ENCODE data around the gene TCIRG1.

DNA sequence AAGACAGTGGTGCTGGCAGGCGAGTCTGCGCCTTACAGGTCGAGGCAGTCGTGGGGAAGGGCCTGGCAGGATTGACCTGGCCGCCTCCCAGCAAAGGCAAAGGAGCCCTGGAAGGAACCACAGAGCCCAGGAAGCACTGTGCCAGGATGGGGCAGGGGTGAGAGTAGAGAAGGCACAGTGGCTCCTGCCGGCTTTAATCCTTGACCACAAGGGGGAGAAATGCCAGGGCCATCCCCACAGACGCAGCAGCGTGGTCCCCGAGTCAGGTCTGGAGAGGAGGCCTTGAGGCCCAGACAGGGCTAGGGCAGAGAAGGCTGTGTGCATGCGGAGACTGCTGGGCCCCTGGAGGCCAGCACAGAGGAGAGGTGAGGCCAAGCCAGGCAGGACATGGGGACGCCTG, 18.2 kb upstream of the TCIRG1 start:
- TF ChIP-seq, protein P1, sequence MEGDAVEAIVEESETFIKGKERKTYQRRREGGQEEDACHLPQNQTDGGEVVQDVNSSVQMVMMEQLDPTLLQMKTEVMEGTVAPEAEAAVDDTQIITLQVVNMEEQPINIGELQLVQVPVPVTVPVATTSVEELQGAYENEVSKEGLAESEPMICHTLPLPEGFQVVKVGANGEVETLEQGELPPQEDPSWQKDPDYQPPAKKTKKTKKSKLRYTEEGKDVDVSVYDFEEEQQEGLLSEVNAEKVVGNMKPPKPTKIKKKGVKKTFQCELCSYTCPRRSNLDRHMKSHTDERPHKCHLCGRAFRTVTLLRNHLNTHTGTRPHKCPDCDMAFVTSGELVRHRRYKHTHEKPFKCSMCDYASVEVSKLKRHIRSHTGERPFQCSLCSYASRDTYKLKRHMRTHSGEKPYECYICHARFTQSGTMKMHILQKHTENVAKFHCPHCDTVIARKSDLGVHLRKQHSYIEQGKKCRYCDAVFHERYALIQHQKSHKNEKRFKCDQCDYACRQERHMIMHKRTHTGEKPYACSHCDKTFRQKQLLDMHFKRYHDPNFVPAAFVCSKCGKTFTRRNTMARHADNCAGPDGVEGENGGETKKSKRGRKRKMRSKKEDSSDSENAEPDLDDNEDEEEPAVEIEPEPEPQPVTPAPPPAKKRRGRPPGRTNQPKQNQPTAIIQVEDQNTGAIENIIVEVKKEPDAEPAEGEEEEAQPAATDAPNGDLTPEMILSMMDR (IDR thresholded peaks at IDR 0.05), result no peak
- TF ChIP-seq POLR2AphosphoS5 (IDR thresholded peaks at IDR 0.05), result no peak

All from suprapubic skin (tissue), 3 donors.